ENCODE results near the gene RPAP2. TPM values are rescaled to one million over a fixed set of nuclear protein-coding genes. Genes with fewer than 3 reads are reported as not detected.

Gene RPAP2
- total RNA-seq, 3 donors from 2014 or later = 17.1 to 33.5 (median 22.6) TPM

GRCh38 chr1:92359986-92360385 lies 61.1 kb downstream of the RPAP2 start:
- Histone ChIP-seq H3K9me3 (no peaks in the 10 kb centered on the region), H3K4me3 (no peak overlapping the region), H3K4me1 (ENCODE audit: low read depth) (no peaks in the 10 kb centered on the region), H3K36me3 (ENCODE audit: low read depth) (no peaks in the 10 kb centered on the region)
- no peak for DNase-seq
- intact Hi-C loops (cut with DNase I, micrococcal nuclease) = no loop called here
- ATAC-seq = no peak
- no peak for TF ChIP-seq CTCF (IDR thresholded peaks at IDR 0.05)

GRCh38 chr1:92362970-92363369 lies 64.1 kb downstream of the RPAP2 start:
- Histone ChIP-seq H3K4me1 (ENCODE audit: low read depth) (no peaks in the 10 kb centered on the region), H3K4me3 (no peak overlapping the region), H3K36me3 (ENCODE audit: low read depth) (no peaks in the 10 kb centered on the region), H3K9me3 (no peaks in the 10 kb centered on the region)
- TF ChIP-seq CTCF (IDR thresholded peaks at IDR 0.05) = no peak
- intact Hi-C loops (cut with DNase I, micrococcal nuclease) = no loop called here
- no peak for ATAC-seq
- no peak for DNase-seq

- no peak for TF ChIP-seq CTCF (IDR thresholded peaks at IDR 0.05)
- DNase-seq (no peak), ATAC-seq (no peak)
- no peaks in the 10 kb centered on the region for H3K36me3 ChIP-seq (ENCODE audit: low read depth)
- intact Hi-C loops (cut with DNase I, micrococcal nuclease) = no loop called here
- no peaks in the 10 kb centered on the region for H3K9me3 ChIP-seq
- H3K4me1 ChIP-seq (ENCODE audit: low read depth) = no peaks in the 10 kb centered on the region
- no peak overlapping the region for H3K4me3 ChIP-seq
Observed at GRCh38 chr1:92363401-92363800, 64.5 kb downstream of the RPAP2 start.

- DNase-seq = no peak
Observed at GRCh38 chr1:92365378-92366039, 66.7 kb downstream of the RPAP2 start.

GRCh38 chr1:92366040-92366395 lies 67.2 kb downstream of the RPAP2 start:
- Histone ChIP-seq H3K4me3 (no peak overlapping the region), H3K9me3 (no peaks in the 10 kb centered on the region), H3K36me3 (ENCODE audit: low read depth) (no peaks in the 10 kb centered on the region), H3K4me1 (ENCODE audit: low read depth) (no peaks in the 10 kb centered on the region)
- intact Hi-C loops (cut with DNase I, micrococcal nuclease) = no loop called here
- TF ChIP-seq CTCF (IDR thresholded peaks at IDR 0.05) = no peak
- ATAC-seq (no peak), DNase-seq (no peak)

More at GRCh38 chr1:92365378-92366039, 66.7 kb downstream of the RPAP2 start:
- ATAC-seq = peak; percentile 37
- H3K4me1 ChIP-seq (ENCODE audit: low read depth) = no peaks in the 10 kb centered on the region
- no peaks in the 10 kb centered on the region for H3K36me3 ChIP-seq (ENCODE audit: low read depth)
- no peak for TF ChIP-seq CTCF (IDR thresholded peaks at IDR 0.05)
- intact Hi-C loops (cut with DNase I, micrococcal nuclease) = no loop called here
- no peak overlapping the region for H3K4me3 ChIP-seq
- H3K9me3 ChIP-seq = no peaks in the 10 kb centered on the region

GRCh38 chr1:92367496-92367895 lies 68.6 kb downstream of the RPAP2 start:
- TF ChIP-seq CTCF (IDR thresholded peaks at IDR 0.05) = no peak
- Histone ChIP-seq H3K9me3 (no peaks in the 10 kb centered on the region), H3K36me3 (ENCODE audit: low read depth) (no peaks in the 10 kb centered on the region), H3K4me3 (no peak overlapping the region), H3K4me1 (ENCODE audit: low read depth) (no peaks in the 10 kb centered on the region)
- intact Hi-C loops (cut with DNase I, micrococcal nuclease) = no loop called here
- DNase-seq (no peak), ATAC-seq (peak; percentile 54)
